Osteoblast (primary cell): ENCODE measurements around the gene C1QTNF9B. TPM values are rescaled to one million over a fixed set of nuclear protein-coding genes. Genes with fewer than 3 reads are reported as not detected.

ENCODE experiments used
- DNase-seq: peaks from one replicate; pipeline ENCODE4 v3.0.0; 2011; ENCODE audit warnings: low spot score, mixed read lengths; ENCODE audit not compliant: insufficient read length; ENCODE audit errors: missing footprints
- H2AFZ ChIP-seq: 2 replicates; pipeline ENCODE4 v1.6.0; 2011; ENCODE audit warnings: mild to moderate bottlenecking, low read length
- H3K27ac ChIP-seq: 2 replicates; pipeline ENCODE4 v1.5.1; 2011; ENCODE audit warnings: mild to moderate bottlenecking, low read depth, low read length, moderate library complexity
- H3K27me3 ChIP-seq: 2 replicates; pipeline ENCODE4 v1.6.0; 2012; ENCODE audit warnings: mild to moderate bottlenecking, control low read depth, inconsistent platforms, low read length, moderate library complexity; ENCODE audit not compliant: insufficient read depth
- H3K36me3 ChIP-seq: 2 replicates; pipeline ENCODE4 v1.5.1; 2011; ENCODE audit warnings: mild to moderate bottlenecking, low read length, control low read depth, moderate library complexity; ENCODE audit not compliant: insufficient read depth
- H3K4me1 ChIP-seq: 2 replicates; pipeline ENCODE4 v1.5.1; 2011; ENCODE audit warnings: mild to moderate bottlenecking, low read length, control low read depth, moderate library complexity; ENCODE audit not compliant: insufficient read depth
- H3K4me2 ChIP-seq: 2 replicates; pipeline ENCODE4 v1.6.0; 2011; ENCODE audit warnings: mild to moderate bottlenecking, low read length; ENCODE audit not compliant: insufficient read depth
- H3K4me3 ChIP-seq: fragments of 200-600 bp; sonication (generic); 3 replicates; pipeline ENCODE4 v1.5.1; 2012; ENCODE audit warnings: mild to moderate bottlenecking, low read length, inconsistent platforms; ENCODE audit not compliant: insufficient read depth
- H3K79me2 ChIP-seq: 2 replicates; pipeline ENCODE4 v1.6.0; 2012; ENCODE audit warnings: mild to moderate bottlenecking, low read length, control low read depth, inconsistent platforms; ENCODE audit not compliant: insufficient read depth
- H3K9me3 ChIP-seq: 2 replicates; pipeline ENCODE4 v1.5.1; 2011; ENCODE audit warnings: low read depth, low read length, control low read depth
- H4K20me1 ChIP-seq: 2 replicates; pipeline ENCODE4 v1.6.0; 2012; ENCODE audit warnings: mild to moderate bottlenecking, low read length, control low read depth; ENCODE audit not compliant: insufficient read depth
- CTCF ChIP-seq: IDR thresholded peaks from 2 replicates; pipeline ENCODE4 v1.5.1; 2011; ENCODE audit warnings: mild to moderate bottlenecking, low read depth, low read length, moderate library complexity; ENCODE audit errors: extremely low read depth
- total RNA-seq: library from RNA; depleted of rRNA; stranded (reverse); fragments of >200 nt; gene quantifications from 2 replicates; pipeline ENCODE4 v1.2.3, GENCODE V29; 2012

C1QTNF9B gene
- total RNA-seq, 1 donor, result not detected

DNA sequence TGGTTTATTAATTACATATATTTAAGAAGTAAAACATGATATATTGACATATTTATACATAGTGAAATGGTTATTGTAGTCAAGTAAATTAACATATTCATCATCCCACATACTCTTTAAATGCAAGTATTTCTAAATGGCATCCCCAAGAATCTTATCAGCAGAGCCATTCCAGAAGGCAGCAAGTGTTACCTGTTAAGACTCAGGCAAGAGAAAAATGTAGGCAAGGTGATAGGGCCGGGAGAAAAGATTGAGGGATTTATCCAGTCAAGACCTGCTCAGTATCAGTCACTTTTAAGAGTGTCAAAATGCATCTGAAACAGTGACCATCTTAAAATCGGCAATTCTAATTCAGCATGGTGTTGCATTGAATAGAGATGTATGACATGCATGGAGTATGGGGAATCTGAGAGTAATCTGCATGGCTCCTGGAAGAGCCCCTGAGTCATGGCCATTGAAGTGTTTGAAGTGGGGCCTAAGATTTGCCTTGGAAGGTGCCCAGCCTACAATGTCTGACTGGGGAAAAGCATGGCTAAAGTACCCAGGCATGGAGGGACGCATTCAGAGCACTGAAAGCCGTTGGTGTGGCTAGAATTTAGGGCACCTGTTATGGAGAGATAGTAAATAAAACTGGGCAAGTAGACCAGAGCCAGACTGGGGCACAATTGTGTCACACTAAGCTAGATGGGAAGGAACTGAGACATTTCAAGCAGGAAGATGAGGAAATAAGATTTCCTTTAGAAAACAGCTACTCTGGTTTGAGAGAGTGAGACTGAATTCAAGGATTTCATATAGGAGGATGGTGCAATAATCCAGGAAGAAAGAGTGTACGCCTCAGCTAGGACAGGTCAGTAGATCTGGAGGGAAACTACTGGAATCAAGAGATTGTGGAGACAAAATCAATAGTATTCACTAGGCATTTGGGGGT, 25.0 kb upstream of the C1QTNF9B start:
- Histone ChIP-seq H3K36me3 (no peaks in the 10 kb centered on the region), H3K79me2 (no peaks in the 10 kb centered on the region), H3K27me3 (no peaks in the 10 kb centered on the region), H3K27ac (no peak overlapping the region), H3K4me2 (no peak overlapping the region), H3K4me1 (no peaks in the 10 kb centered on the region), H2AFZ (no peak overlapping the region), H4K20me1 (no peaks in the 10 kb centered on the region), H3K4me3 (no peak overlapping the region), H3K9me3 (no peaks in the 10 kb centered on the region)
- no peak for TF ChIP-seq CTCF
- DNase-seq, result peak; percentile 52

DNA sequence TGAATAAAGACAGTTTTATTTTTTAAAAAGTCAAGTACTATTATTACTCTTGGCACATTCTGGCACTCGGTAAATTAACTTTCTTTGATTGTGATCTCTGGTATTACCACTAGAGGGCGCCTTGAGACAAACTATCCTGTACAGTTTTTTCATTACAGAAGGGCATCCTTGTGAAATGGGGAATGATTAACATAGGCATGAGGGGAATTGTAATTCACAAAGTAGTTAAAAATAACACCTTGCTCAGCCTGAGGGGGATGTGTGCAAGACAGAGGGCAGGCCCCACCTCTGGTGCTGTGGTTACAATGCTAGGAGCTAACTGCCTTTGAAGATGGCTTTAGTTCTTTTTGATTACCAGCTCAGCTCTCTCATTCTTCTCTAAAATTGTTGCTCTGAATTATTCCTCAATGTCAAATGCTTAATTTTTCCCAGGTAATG, 24.2 kb upstream of the C1QTNF9B start:
- TF ChIP-seq CTCF, result peak; percentile 73
- Histone ChIP-seq H3K4me3 (no peak overlapping the region), H3K4me1 (no peaks in the 10 kb centered on the region), H3K4me2 (no peak overlapping the region), H3K79me2 (no peaks in the 10 kb centered on the region), H3K36me3 (no peaks in the 10 kb centered on the region), H2AFZ (no peak overlapping the region), H4K20me1 (no peaks in the 10 kb centered on the region), H3K27ac (no peak overlapping the region), H3K27me3 (no peaks in the 10 kb centered on the region), H3K9me3 (no peaks in the 10 kb centered on the region)
- DNase-seq, result no peak

DNA sequence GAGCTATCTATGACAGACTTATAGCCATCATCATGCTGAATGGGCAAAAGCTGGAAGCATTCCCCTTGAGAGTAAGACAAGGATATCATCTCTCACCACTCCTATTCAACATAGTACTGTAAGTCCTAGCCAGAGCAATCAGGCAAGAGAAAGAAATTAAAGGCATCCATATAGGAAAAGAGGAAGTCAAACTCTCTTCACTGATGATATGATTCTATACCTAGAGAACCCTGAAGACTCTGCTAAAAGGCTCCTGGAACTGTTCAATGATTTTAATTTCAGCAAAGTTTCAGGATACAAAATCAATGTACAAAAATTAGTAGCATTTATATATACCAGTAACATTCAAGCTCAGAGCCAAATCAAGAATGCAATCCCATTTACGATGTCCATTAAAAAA, 21.7 kb upstream of the C1QTNF9B start:
- Histone ChIP-seq H4K20me1 (no peaks in the 10 kb centered on the region), H3K4me3 (no peak overlapping the region), H3K4me2 (no peak overlapping the region), H3K9me3 (no peaks in the 10 kb centered on the region), H3K4me1 (no peaks in the 10 kb centered on the region), H3K27ac (no peak overlapping the region), H3K79me2 (no peaks in the 10 kb centered on the region), H3K27me3 (no peaks in the 10 kb centered on the region), H2AFZ (no peak overlapping the region), H3K36me3 (no peaks in the 10 kb centered on the region)
- no peak for TF ChIP-seq CTCF
- DNase-seq, result no peak

GRCh38 chr13:23918208-23918607, 20.9 kb upstream of the C1QTNF9B start:
- Histone ChIP-seq H3K9me3 (no peaks in the 10 kb centered on the region), H3K4me1 (no peaks in the 10 kb centered on the region), H4K20me1 (no peaks in the 10 kb centered on the region), H3K27me3 (no peaks in the 10 kb centered on the region), H3K27ac (no peak overlapping the region), H3K79me2 (no peaks in the 10 kb centered on the region), H3K4me3 (no peak overlapping the region), H3K36me3 (no peaks in the 10 kb centered on the region), H2AFZ (no peak overlapping the region), H3K4me2 (no peak overlapping the region)
- DNase-seq, result no peak
- TF ChIP-seq CTCF, result no peak
